ENCODE results near the gene UCN2.

Gene UCN2, protein sequence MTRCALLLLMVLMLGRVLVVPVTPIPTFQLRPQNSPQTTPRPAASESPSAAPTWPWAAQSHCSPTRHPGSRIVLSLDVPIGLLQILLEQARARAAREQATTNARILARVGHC

DNA sequence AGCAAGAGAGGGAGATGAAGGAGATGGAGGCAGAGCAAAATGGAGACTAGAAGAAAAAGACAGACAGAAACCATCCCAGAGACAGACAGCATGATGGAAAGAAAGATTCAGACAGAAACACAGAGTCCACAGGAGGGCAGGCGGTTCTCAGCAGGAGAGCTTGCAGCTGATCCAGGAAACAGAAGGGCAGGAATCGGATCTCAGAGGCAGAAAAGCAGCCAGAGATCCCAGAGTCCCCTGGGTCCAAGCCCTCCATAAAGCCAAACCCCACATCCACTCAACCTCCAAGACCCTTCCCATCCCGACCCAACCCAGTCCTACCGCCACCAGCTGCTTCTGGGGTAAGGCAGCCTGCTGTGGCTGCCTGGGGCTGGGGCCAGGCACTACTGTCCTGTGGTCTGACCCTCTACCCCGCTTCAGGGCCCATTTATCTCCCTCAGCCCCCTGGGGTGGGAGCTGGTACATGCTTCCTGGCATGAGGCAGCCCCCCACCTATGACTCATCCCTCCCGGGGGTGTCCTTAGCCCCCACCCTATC, at the start of gene UCN2:
TSS of gene UCN2 (minus strand) at position 400 of the 537 bp plus-strand sequence. CDS start 657 bp downstream, outside the sequence.
- in situ Hi-C loops (cut with MboI; ENCODE audit: low sequenced_read_pairs) = no loop called here

DNA sequence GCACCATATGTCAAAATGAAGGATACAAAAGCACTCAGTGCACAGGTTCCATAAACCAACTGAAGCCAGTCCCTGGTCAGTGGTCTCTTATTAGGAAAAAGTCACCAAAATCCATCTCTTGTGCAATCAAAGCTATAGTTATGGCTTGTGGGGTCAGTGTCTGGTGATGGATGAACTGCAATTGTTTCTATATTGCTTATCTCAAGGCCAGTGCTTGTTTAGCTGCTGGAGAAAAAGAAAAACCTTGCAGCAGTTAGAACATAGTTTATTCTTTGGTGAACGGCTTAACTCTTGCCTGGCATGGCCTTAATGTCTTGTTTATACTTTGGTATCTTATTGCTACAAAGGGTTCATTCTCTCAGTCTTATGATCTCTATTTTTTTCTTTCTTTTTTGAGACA, 48.7 kb upstream of the UCN2 start:
- in situ Hi-C loops (cut with MboI; ENCODE audit: low sequenced_read_pairs) = no loop called here

DNA sequence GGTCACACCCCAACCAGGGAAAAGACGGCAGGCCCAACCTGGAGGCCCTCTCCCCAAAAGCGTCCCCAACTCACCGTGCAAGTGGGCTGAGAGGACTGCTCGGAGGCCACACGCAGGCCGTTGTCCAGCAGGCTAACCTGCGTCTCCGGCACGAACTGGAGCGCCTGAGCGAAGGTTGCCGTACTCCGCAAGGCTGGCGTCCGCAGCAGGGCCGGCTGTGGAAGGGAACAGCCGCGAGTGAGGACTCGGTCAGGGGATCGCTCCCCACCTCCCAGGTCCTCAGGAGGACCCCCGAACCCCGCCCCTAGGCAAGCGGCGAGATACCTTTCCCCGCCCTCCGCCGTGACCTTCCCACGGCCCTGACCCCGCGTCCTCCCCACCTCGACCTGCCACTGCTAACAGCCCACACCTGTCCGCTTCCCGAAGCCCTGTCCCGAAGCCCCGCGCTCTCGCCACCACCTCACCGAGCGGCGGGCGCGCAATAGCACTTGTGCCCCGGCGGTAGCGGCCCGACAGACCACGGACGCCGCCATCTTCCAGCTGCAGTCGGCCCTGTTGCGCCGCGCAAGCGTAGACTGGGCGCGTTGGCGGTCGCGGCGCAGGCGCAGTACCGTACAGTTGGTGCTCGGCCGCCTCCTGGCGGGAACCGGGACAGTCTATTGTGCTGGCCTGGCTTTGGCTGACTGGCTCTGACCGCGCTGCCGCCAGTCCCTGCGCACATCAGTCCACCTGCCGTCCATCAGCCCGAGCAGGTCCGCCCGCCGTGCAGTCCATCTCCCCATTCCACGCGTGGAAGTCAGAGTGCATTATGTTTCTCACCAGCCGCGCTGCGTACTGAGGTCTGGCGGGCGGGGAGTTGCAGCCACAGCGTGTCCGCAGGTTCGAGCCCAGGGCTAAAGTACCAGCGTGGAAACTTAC, 45.8 kb upstream of the UCN2 start, which contains the start of gene UQCRC1:
TSS of gene UQCRC1 (minus strand) at position 559 of the 918 bp plus-strand sequence. CDS start at position 533, 26 bp downstream.
- in situ Hi-C loops (cut with MboI; ENCODE audit: low sequenced_read_pairs) = no loop called here

DNA sequence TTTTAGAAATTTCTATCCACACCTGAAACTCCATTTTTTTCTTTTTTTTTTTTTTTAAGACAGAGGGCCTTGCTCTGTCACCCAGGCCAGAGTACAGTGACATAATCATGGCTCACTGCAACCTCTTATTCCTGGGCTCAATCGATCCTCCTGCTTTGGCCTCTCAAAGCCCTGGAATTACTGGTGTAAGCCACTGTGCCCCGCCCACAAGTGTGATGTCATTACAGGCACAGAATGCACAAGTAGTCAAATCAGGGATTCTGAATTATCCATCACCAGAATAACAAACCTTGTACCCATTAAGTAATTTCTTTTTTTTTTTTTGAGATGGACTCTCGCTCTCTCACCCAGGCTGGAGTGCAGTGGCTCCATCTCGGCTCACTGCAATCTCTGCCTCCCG, 43.9 kb upstream of the UCN2 start:
- in situ Hi-C loops (cut with MboI; ENCODE audit: low sequenced_read_pairs) = no loop called here

DNA sequence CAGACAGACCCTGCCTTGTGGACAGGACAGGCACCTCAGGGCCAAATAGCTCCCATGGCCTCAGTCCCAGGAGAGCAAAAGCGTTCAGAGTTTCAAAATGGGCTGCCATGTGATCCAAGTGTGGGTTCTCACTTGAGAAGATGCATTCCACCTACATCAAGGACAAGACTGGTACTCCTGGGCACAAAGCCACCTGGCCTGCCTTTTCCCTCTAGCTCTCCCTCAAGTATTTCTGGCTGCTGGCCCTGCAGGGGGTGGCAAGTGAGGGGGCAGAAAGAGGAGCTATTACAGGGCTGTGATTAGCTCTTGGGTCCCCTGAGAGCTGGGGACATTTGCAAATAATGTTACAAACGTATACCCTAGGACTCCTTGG, 38.0 kb upstream of the UCN2 start:
- in situ Hi-C loops (cut with MboI; ENCODE audit: low sequenced_read_pairs) = no loop called here

DNA sequence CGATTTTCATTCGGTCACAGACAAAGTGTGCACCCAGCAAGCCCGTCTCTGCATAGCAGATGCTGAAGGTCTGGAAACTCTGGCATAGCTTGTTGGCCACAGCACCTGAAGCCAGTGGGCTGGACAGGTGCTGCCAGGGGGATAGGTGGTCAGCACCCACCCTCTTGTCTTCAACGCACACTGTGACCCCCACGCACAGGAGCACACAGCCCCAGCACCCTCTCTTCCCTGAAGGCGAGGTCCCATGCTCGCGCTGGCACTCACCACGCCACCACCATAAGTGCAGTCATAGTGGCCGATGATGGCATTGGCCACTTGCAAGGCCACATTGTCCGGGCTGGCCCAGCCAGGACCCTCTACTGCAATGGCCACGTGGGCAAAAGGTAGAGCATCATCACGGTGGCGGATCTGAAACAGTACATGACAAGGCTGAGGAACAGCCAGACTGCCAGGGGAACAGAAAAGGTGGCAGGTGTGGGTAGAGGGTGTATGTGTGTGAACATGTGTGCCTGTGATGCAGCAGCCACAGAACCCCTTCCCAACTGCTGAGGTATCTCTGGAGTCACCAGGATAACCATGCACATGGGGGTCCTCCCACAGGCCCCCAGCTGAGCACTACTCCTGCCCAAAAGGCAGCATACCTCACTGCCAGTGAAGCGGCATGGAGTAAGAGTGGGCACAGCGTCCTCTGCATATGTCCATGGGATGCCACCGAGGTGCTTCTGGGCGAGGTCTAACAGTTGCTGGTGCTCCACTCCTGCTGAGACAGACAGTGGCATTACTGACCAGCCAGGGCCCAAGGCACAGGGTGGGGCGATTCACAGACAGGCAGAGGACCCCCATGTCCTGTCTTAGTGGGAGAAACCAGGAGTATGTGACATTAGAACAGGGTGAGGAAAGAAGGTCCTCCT, 37.4 kb upstream of the UCN2 start:
- in situ Hi-C loops (cut with MboI; ENCODE audit: low sequenced_read_pairs) = no loop called here

DNA sequence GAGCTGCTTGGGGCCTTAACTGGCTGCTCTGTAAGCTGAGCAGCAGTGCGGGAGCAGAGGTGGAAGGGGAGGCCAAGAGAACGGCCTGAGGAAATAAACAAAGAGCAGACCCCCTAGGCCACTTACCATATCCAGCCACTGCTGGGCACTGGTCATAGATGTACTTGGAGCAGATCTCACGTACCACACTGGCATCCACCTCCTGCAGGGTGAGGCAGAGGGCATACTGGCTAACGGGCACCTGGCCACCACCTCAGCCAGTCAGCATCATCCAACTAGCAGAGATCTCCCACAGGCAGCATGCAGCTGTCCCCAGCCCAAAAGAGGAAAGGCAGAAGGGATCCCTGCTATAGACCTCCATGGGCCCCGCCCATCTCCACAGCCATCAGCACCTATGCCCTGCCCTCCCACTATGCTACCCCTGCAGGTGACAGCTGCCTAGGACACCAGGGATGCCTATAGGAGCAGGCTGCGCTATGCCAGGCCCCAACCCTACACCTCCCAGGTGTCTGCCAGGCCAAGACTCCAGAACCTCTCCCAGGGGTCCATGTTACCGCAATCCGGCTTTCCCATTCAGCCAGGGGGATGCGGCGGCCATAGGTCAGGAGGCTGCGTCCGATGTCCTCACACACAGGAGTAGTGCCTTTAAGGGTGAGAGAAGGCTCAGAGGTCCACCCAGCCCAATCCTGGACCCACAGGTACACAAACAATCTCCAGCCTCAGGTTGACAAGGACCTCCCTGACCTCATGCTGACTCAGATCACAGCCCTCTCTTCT, 36.1 kb upstream of the UCN2 start:
- in situ Hi-C loops (cut with MboI; ENCODE audit: low sequenced_read_pairs) = no loop called here

DNA sequence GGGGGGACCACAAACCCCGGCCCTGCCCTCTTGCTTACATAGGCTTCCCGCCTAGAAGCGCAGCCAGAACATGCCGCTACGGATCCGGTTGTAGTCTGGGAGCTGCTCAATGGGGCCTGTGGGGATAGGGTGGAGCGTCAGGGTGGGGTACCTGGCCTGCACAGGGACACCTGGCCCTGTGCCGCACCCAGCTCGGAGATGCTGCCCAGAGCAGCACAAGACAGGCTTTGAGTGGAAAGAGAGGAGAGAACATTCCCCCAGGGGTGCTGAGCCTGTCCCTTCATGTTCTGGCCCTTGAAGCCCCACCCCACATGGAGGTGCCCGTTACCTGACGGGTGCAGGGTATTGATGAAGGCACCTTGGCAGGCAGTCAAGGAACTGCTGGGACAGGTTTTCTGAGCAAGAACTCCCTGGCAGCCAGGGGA, 35.5 kb upstream of the UCN2 start:
- in situ Hi-C loops (cut with MboI; ENCODE audit: low sequenced_read_pairs) = no loop called here

DNA sequence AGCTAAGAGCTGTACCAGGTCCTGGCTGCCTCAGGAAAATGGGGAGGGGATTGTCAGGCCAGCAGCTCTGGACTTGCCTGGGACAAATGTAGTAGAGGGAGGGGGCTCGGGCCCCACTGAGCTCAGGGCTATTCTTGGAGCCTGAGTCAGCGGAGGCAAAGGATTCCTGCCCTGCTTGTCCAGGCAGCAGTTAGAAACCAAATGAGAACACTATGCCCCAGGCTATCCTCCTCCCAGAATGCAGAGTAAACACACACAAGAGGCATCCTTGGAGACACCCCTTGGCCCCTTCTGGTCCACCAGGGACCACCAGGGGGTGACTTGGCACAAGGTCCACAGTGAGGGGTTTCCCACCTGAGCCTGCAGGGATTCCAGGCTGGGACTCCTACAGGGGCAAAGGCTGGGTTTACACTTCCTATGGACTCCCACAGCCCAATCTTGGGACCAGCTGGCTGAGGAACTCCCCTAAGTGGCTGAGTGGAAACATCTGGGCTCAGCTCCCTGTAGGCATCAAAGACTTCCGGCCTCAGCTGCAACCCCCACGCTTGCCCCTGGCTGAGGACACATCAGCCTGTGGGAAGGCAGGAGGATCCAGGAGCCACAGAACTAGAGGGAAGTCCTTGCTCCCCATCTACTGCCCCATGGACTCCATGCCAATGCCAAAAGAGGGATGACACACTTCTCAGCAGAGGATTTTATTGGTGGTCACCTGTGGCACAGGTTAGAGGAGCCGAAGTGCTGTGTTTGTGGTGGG, 34.9 kb upstream of the UCN2 start:
- in situ Hi-C loops (cut with MboI; ENCODE audit: low sequenced_read_pairs) = no loop called here

DNA sequence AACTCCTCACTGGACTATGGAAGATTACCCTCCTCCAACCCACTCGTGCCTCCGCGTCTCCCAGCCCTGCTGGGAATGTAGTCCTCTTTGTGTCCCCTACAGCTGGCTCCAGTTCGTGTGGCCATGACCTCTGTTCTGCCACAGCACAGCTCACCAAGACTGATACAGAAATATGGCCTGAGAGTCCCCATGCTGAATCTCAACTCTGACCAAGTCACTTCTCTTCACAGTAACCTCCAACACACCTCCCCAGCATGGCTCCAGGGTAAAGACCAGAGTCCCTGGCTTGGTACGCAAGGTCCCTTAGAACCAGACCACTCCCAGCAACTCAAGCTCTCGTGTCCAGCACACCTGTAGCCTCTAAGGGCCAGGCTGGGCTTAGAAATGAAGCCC, 33.8 kb upstream of the UCN2 start:
- in situ Hi-C loops (cut with MboI; ENCODE audit: low sequenced_read_pairs) = no loop called here

DNA sequence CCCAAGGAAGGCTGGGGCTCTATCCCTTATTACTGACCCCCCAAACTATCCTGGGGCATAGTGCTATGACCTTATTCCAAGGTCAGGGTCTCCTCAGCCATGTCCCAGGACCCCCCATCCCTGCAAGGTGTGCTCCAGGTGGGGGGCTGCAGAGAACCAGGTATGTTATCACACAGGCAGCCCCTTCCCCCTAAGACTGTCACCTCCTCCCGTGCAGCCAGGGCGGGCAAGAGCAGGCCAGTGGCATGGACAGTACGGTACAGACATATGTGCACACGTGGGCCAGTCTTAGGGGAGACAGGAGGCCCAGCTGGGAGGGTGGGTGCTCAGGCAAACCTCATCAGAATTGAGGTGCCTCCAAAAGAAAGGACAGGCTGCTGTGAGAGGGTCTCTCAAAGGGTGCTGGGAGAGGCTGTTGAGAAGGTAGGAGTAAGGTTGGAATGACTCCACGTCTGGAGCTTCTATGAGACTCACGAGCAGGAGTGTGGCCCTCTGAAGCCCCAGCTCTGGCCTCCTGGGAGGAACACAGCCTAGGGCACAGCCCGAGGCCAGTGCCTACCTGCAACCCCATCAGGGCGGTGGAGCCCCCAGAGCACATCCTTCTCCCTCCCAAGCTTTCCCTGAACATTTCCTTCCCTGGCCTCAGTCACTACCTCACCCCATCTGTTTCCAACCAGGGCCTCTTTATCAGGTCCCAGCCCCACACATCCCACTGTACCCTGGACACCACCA, 33.3 kb upstream of the UCN2 start:
- in situ Hi-C loops (cut with MboI; ENCODE audit: low sequenced_read_pairs) = no loop called here

DNA sequence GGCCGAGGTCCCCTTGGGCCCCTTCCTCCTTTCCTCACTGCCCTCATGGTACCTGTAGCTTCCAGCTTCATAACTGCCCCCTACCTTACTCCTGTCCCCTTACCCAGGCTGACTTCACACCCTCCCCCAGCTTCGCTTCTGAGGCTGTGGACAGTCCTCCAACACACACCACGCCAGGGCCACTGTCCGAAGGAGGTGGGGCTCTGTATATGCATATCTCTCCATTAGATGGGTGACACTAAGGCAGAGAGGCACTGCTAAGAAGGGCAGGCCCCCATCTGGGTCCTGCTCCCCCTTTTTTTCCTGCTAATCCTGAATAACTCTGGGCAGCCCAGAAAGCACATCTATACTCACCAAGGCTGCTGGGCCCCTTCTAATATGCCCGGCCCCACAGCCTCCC, 32.6 kb upstream of the UCN2 start:
- in situ Hi-C loops (cut with MboI; ENCODE audit: low sequenced_read_pairs) = no loop called here

DNA sequence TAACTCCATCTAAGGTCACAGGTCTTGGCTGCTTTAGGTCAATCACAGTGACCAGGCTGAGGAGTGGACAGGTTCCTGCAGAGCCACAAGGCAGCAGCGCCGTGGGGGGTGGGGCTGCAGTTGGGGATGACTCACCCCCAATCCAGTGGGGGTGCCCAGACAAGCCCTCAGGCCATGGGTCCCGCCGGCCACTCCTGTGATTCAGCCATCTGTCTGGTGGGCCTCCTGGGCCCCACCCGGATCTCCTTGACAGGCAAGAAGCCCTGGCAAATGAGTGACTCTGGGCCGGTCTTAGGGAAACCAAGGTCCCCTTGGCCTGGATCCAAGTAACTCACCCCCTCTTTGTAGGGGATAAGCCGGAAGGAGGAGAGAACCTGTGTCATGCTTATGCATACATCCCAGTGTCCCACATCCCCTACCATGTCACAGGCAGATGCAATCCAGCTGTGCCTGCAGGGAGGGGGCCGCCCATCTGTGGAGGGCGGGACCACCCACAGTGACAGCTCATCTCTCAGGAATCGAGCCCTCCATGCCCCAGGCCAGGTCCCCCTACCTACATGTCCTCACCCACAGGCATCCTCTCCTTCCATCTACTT, 32.0 kb upstream of the UCN2 start:
- in situ Hi-C loops (cut with MboI; ENCODE audit: low sequenced_read_pairs) = no loop called here

DNA sequence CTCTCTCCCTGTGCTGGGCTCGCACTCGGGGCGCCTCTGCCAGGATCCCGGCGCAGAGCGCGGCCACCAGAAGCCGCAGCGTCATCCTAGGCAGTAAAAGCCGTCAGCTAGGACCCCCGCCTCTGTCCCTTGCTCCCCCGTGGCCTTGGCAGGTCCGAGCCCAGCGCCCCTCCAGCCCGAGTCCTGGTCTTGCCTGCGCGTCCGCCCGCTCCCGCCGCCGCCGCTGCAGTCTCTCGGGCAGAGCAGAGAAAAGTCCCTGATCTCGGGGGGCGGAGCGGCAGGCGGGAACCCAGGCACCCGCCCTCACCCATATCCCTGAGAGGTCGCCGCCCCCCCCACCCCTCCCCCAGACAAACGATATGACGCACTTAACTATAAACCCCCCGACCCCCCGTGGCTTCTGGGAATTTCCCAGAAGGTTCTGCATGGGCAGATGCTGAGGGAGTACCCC, 31.5 kb upstream of the UCN2 start, which contains the start of gene COL7A1:
TSS of gene COL7A1 (minus strand) at position 255 of the 451 bp plus-strand sequence. CDS start at position 85, 170 bp downstream.
- in situ Hi-C loops (cut with MboI; ENCODE audit: low sequenced_read_pairs) = no loop called here

DNA sequence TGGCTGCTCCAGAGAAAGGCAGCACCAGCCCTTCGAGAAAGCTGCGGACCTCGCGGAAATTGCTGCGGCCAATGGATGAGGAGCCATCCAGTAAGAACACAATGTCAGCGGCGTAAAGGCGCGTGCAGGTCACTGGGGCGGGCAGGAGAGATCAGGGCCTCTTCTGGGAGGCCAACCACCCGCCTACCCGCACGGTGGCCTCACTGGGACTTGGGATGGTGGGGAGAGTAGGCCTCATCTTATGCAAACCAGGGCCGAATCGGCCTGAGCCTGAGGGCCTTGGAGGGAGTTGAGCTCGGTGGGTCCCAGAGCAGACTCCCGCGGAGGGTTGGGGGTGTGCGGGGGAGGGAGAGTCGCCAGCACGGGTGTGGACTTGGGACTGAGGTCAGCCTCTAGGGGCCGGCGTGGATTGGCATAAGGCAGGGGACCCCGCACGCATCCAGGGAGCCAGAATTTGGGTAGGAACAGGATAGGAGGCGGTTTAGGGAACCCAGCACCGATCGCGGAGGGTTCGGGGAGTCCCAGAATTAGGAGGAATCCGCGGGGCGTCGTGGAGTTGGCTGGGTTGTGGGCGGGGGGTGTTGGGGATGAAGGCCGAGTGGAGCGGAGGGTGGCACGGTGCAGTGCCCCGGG, 31.0 kb upstream of the UCN2 start:
- in situ Hi-C loops (cut with MboI; ENCODE audit: low sequenced_read_pairs) = no loop called here

DNA sequence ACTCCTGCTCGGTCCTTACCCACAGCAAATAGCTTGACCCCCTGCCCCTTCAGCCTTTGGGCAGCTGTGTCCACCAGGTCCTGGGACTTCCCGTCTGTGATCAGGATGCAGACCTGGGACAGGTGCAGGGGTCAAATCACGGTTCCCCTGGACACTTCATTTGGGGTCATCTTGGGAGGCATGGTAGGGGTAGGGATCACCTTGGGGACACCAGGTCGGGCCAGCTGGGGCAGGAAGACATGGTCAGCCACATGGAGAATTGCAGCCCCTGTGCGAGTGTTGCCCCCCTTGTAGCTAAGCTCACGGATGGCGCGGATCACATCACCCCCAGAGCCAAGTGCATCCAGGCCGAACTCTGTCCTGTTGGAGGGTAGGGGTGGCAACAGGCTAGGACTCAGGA, 29.8 kb upstream of the UCN2 start:
- in situ Hi-C loops (cut with MboI; ENCODE audit: low sequenced_read_pairs) = no loop called here

DNA sequence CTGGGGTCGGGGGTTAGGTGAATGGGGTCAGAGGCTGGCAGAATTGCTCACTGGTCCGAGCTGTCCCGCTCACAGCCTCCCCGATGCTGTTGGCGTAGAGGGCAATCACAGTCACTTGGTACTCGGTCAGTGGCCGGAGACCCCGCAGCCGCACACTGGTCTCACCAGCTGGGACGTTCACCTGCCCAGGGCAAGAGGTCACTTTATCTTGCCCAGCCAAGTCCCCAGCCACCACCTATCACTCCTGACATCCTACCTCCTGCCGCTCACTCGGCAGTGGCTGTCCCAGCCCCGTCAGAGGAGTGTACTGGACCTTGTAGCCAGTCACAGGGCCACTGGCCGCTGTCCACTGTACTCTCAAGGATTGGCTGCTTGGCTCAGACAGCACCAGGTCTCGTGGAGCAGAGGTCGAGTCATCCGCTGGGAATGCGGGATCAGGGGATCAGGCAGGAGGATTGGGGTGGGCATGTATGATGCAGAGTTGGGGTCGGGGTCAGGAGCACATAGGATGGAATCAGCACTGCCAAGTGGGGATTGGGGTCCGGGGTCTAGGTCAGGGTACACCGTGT, 29.0 kb upstream of the UCN2 start:
- in situ Hi-C loops (cut with MboI; ENCODE audit: low sequenced_read_pairs) = no loop called here

All from HL-60/S4 (cell line).